HCT116 (cell line): ENCODE data around the gene TSPAN5. TPM values are rescaled to one million over a fixed set of nuclear protein-coding genes. Genes with fewer than 3 reads are reported as not detected.

Experiments
- ATAC-seq: fragments of 200-7000 bp; cut with Tn5 transposase; 2 replicates; pipeline ENCODE4 v1.9.1; 2020; ENCODE audit warnings: mild to moderate bottlenecking, moderate library complexity
- BruUV-seq: library from RNA; stranded (reverse); fragments of 400-500 nt; replicated peaks from 2 replicates; lab custom pipeline; 2021; lab: Mats Ljungman, UMichigan
- CTCF ChIA-PET: fragments of 300-600 bp; sonication (Branson Sonifier 250); formaldehyde crosslinking; loops from one replicate; lab custom pipeline; 2021; ENCODE audit warnings: antibody characterized with exemption; lab: Charles Lee
- POLR2A ChIA-PET: fragments of 300-600, 350-600 bp; sonication (Branson Sonifier 250); formaldehyde crosslinking; loops from one replicate; lab custom pipeline; 2021; ENCODE audit warnings: antibody characterized with exemption; lab: Charles Lee
- RAD21 ChIA-PET, 2 experiments: fragments of 300-600 bp; sonication (Branson Sonifier 250); formaldehyde crosslinking; loops; one replicate each; lab custom pipeline; 2023; ENCODE audit warnings: low total read pairs in 2 of 2; ENCODE audit not compliant: uncharacterized antibody in 2 of 2, unreplicated experiment in 2 of 2, low non-redundant PET in 1 of 2; lab: Charles Lee
- DNase-seq: peaks from one replicate; pipeline ENCODE4 v3.0.0-alpha.2; 2010; ENCODE audit warnings: low read depth, low spot score
- H2AFZ ChIP-seq: fragments of 200-600 bp; shearing (Covaris generic), sonication (generic); 2 replicates; pipeline ENCODE4 v1.6.1; 2017; ENCODE audit warnings: low read depth, mixed run types, mixed read lengths, antibody characterized with exemption, low read length; ENCODE audit not compliant: poor library complexity, severe bottlenecking
- H3K27ac ChIP-seq: 2 replicates; pipeline ENCODE4 v1.5.1; 2012; ENCODE audit warnings: low read depth, low read length
- H3K27me3 ChIP-seq: fragments of 200-600 bp; sonication (generic); 2 replicates; pipeline ENCODE4 v1.6.1; 2016; ENCODE audit warnings: mixed run types, low read length, mixed read lengths; ENCODE audit not compliant: insufficient read depth
- H3K36me3 ChIP-seq, 2 experiments: fragments of 200-500 bp in 1 of 2; fragments of 200-600 bp in 1 of 2; sonication (Bioruptor generic) in 1 of 2; sonication (generic) in 1 of 2; 2 replicates each; pipeline versions ENCODE4 v1.5.1 to v1.6.1; 2014 to 2016; ENCODE audit warnings: low read length in 2 of 2, inconsistent platforms in 1 of 2, mixed read lengths in 1 of 2, mixed run types in 1 of 2; ENCODE audit not compliant: insufficient read depth in 2 of 2, control insufficient read depth in 1 of 2
- H3K4me1 ChIP-seq, 2 experiments: fragments of 200-600 bp in 1 of 2; sonication (generic) in 1 of 2; 2 replicates each; pipeline versions ENCODE4 v1.5.1 to v1.6.1; 2012 to 2017; ENCODE audit warnings: low read length in 2 of 2, inconsistent platforms in 1 of 2, mild to moderate bottlenecking in 1 of 2, mixed read lengths in 1 of 2, mixed run types in 1 of 2, moderate library complexity in 1 of 2; ENCODE audit not compliant: insufficient read depth in 2 of 2, control insufficient read depth in 1 of 2
- H3K4me2 ChIP-seq: fragments of 200-600 bp; sonication (generic); 2 replicates; pipeline ENCODE4 v1.6.1; 2017; ENCODE audit warnings: mixed run types, low read length, mixed read lengths
- H3K4me3 ChIP-seq, 2 experiments: fragments of 200-600 bp in 1 of 2; sonication (generic) in 1 of 2; replicated peaks in 1 of 2; 2 replicates each; pipeline ENCODE4 v1.5.1; 2011 to 2016; ENCODE audit warnings: low read length in 2 of 2, control low read depth in 1 of 2, low read depth in 1 of 2, mild to moderate bottlenecking in 1 of 2, mixed read lengths in 1 of 2, mixed run types in 1 of 2
- H3K79me2 ChIP-seq: fragments of 200-600 bp; sonication (generic); 2 replicates; pipeline ENCODE4 v1.6.1; 2017; ENCODE audit warnings: mild to moderate bottlenecking, mixed run types, low read length, moderate library complexity, mixed read lengths; ENCODE audit not compliant: insufficient read depth
- H3K9ac ChIP-seq: fragments of 200-600 bp; sonication (generic); 2 replicates; pipeline ENCODE4 v1.6.1; 2016; ENCODE audit warnings: low read length, mixed read lengths
- H3K9me2 ChIP-seq: fragments of 200-600 bp; sonication (generic), shearing (Covaris generic); 2 replicates; pipeline ENCODE4 v1.6.1; 2017; ENCODE audit warnings: mixed run types, mild to moderate bottlenecking, moderate library complexity; ENCODE audit not compliant: insufficient read depth
- H3K9me3 ChIP-seq, 2 experiments: fragments of 200-500 bp in 1 of 2; fragments of 200-600 bp in 1 of 2; sonication (Bioruptor generic) in 1 of 2; sonication (generic) in 1 of 2; 2 replicates each; pipeline ENCODE4 v1.6.1; 2014 to 2017; ENCODE audit warnings: low read length in 2 of 2, mixed read lengths in 2 of 2, inconsistent platforms in 1 of 2, low read depth in 1 of 2, mild to moderate bottlenecking in 1 of 2, mixed run types in 1 of 2, moderate library complexity in 1 of 2; ENCODE audit not compliant: control insufficient read depth in 1 of 2, insufficient read depth in 1 of 2
- H4K20me1 ChIP-seq: fragments of 200-600 bp; sonication (generic), shearing (Covaris generic); 2 replicates; pipeline ENCODE4 v1.6.1; 2017; ENCODE audit warnings: mixed run types, mild to moderate bottlenecking, moderate library complexity; ENCODE audit not compliant: insufficient read depth
- CEBPB ChIP-seq: IDR thresholded peaks from 2 replicates; pipeline ENCODE4 v1.6.1; 2012; ENCODE audit warnings: low read depth
- EZH2phosphoT487 ChIP-seq: fragments of 200-600 bp; IDR thresholded peaks from 2 replicates; pipeline ENCODE4 v1.6.1; 2018; ENCODE audit warnings: antibody characterized with exemption, borderline replicate concordance
- FOSL1 ChIP-seq: IDR thresholded peaks from 2 replicates; pipeline ENCODE4 v1.6.1; 2012; ENCODE audit warnings: low read depth
- JUND ChIP-seq: IDR thresholded peaks from 2 replicates; pipeline ENCODE4 v1.6.1; 2012
- POLR2A ChIP-seq: IDR thresholded peaks from 2 replicates; pipeline ENCODE4 v1.7.0; 2011; ENCODE audit warnings: borderline replicate concordance; ENCODE audit not compliant: insufficient read depth, insufficient read length; ENCODE audit errors: extremely low read depth
- RAD21 ChIP-seq: IDR thresholded peaks from 2 replicates; pipeline ENCODE4 v1.6.1; 2012; ENCODE audit warnings: low read depth, mild to moderate bottlenecking
- SIN3A ChIP-seq: IDR thresholded peaks from 2 replicates; pipeline ENCODE4 v1.6.1; 2012; ENCODE audit warnings: low read depth
- intact Hi-C: fragments of 100-400 bp; cut with micrococcal nuclease; formaldehyde crosslinking; loops from 2 replicates; pipeline ENCODE4 v1.10.0; 2022
- total RNA-seq: library from RNA; stranded (reverse); gene quantifications from one replicate; pipeline ENCODE4 v1.2.1, GENCODE V29; 2021; ENCODE audit not compliant: unreplicated experiment
- TF ChIP-seq, protein P1 (sequence below): IDR thresholded peaks from 2 replicates; pipeline ENCODE4 v1.6.1; 2012; ENCODE audit warnings: low read depth
- TF ChIP-seq, protein P2 (sequence below): IDR thresholded peaks from 2 replicates; pipeline ENCODE4 v1.6.1; 2011; ENCODE audit warnings: mild to moderate bottlenecking, low read length, moderate library complexity; ENCODE audit not compliant: insufficient replicate concordance; ENCODE audit errors: extremely low read depth
- TF ChIP-seq, protein P3 (sequence below): IDR thresholded peaks from 2 replicates; pipeline ENCODE4 v1.6.1; 2012
- TF ChIP-seq, protein P4 (sequence below), 3 experiments: fragments of 200-600 bp in 1 of 3; sonication (generic) in 1 of 3; IDR thresholded peaks in 2 of 3; conservative IDR thresholded peaks in 1 of 3; 2 replicates each; pipeline ENCODE4 v1.5.1; 2012 to 2017; ENCODE audit warnings: low read depth in 2 of 3, low read length in 2 of 3, antibody characterized with exemption in 1 of 3, borderline replicate concordance in 1 of 3, control low read depth in 1 of 3, mild to moderate bottlenecking in 1 of 3, mixed read lengths in 1 of 3, mixed run types in 1 of 3, moderate library complexity in 1 of 3; ENCODE audit not compliant: insufficient read depth in 1 of 3

TSPAN5 gene
- total RNA-seq, 1 experiment from 2014 or later, result 56.8 TPM

DNA sequence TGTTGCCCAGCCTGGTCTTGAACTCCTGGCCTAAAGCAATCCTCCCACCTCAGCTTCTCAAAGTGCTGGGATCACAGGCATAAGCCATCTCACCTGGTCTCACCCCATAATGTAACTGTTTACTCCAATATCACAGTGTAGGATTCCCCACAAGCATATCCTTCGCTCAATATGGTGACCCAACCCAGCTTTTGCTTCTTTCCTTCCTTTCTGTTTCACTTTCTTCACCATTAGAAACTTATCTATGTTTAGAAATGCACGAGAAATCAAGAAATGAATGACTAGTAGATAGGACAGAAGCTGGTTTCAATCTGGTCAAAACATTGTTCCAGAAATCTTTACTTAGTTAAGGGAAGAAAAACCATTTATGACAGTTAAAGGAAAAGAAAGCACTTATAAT lies 18.9 kb downstream of the TSPAN5 start (continued):
- TF ChIP-seq, protein P1, sequence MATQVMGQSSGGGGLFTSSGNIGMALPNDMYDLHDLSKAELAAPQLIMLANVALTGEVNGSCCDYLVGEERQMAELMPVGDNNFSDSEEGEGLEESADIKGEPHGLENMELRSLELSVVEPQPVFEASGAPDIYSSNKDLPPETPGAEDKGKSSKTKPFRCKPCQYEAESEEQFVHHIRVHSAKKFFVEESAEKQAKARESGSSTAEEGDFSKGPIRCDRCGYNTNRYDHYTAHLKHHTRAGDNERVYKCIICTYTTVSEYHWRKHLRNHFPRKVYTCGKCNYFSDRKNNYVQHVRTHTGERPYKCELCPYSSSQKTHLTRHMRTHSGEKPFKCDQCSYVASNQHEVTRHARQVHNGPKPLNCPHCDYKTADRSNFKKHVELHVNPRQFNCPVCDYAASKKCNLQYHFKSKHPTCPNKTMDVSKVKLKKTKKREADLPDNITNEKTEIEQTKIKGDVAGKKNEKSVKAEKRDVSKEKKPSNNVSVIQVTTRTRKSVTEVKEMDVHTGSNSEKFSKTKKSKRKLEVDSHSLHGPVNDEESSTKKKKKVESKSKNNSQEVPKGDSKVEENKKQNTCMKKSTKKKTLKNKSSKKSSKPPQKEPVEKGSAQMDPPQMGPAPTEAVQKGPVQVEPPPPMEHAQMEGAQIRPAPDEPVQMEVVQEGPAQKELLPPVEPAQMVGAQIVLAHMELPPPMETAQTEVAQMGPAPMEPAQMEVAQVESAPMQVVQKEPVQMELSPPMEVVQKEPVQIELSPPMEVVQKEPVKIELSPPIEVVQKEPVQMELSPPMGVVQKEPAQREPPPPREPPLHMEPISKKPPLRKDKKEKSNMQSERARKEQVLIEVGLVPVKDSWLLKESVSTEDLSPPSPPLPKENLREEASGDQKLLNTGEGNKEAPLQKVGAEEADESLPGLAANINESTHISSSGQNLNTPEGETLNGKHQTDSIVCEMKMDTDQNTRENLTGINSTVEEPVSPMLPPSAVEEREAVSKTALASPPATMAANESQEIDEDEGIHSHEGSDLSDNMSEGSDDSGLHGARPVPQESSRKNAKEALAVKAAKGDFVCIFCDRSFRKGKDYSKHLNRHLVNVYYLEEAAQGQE, result no peak
- TF ChIP-seq RAD21, result no peak
- TF ChIP-seq, protein P2, sequence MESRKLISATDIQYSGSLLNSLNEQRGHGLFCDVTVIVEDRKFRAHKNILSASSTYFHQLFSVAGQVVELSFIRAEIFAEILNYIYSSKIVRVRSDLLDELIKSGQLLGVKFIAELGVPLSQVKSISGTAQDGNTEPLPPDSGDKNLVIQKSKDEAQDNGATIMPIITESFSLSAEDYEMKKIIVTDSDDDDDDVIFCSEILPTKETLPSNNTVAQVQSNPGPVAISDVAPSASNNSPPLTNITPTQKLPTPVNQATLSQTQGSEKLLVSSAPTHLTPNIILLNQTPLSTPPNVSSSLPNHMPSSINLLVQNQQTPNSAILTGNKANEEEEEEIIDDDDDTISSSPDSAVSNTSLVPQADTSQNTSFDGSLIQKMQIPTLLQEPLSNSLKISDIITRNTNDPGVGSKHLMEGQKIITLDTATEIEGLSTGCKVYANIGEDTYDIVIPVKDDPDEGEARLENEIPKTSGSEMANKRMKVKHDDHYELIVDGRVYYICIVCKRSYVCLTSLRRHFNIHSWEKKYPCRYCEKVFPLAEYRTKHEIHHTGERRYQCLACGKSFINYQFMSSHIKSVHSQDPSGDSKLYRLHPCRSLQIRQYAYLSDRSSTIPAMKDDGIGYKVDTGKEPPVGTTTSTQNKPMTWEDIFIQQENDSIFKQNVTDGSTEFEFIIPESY, result no peak

DNA sequence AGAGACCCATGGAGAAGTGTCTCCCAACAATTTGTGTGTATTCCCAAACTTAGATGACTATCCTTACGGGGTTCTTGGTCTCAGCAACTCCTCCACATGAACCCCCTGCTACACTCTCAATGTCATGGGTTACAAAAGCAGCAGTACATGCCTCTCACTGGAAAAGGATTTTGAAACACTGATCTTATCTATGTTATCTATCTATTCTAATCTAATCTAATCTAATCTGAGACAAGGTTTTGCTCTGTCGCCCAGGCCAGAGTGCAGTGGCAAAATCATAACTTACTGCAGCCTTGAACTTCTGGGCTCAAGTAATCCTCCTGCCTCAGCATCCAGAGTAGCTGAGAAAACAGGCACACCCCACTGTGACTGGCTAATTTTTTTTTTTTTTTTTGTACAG lies 19.3 kb downstream of the TSPAN5 start:
- Histone ChIP-seq H3K27ac (no peak overlapping the region), H3K36me3 (no peaks in the 10 kb centered on the region), H3K4me3 (no peak overlapping the region), H2AFZ (no peak overlapping the region), H3K4me2 (no peak overlapping the region), H3K4me1 (peaks cover 14 to 55% of the 10 kb centered on the region in 2 experiments), H3K27me3 (no peaks in the 10 kb centered on the region), H3K9me3 (no peaks in the 10 kb centered on the region), H3K9ac (no peak overlapping the region), H3K79me2 (peaks cover 100% of the 10 kb centered on the region), H3K9me2 (no peaks in the 10 kb centered on the region), H4K20me1 (no peaks in the 10 kb centered on the region)
- ChIA-PET POLR2A (no interaction called here), CTCF (no interaction called here), RAD21 (no interaction called here)
- intact Hi-C loops, result no loop called here
- no peak for ATAC-seq
- DNase-seq, result no peak
- no peak for TF ChIP-seq EZH2phosphoT487
- TF ChIP-seq, protein P3, sequence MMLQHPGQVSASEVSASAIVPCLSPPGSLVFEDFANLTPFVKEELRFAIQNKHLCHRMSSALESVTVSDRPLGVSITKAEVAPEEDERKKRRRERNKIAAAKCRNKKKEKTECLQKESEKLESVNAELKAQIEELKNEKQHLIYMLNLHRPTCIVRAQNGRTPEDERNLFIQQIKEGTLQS, result no peak
- TF ChIP-seq POLR2A, result no peak
- TF ChIP-seq JUND, result no peak
- TF ChIP-seq RAD21, result no peak
- TF ChIP-seq SIN3A, result no peak
- no peak for TF ChIP-seq FOSL1
- no peak for TF ChIP-seq CEBPB
- TF ChIP-seq, protein P4, sequence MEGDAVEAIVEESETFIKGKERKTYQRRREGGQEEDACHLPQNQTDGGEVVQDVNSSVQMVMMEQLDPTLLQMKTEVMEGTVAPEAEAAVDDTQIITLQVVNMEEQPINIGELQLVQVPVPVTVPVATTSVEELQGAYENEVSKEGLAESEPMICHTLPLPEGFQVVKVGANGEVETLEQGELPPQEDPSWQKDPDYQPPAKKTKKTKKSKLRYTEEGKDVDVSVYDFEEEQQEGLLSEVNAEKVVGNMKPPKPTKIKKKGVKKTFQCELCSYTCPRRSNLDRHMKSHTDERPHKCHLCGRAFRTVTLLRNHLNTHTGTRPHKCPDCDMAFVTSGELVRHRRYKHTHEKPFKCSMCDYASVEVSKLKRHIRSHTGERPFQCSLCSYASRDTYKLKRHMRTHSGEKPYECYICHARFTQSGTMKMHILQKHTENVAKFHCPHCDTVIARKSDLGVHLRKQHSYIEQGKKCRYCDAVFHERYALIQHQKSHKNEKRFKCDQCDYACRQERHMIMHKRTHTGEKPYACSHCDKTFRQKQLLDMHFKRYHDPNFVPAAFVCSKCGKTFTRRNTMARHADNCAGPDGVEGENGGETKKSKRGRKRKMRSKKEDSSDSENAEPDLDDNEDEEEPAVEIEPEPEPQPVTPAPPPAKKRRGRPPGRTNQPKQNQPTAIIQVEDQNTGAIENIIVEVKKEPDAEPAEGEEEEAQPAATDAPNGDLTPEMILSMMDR (IDR thresholded peaks at IDR 0.05 in 2 of 3, conservative IDR thresholded peaks at IDR 0.05 in 1 of 3; ENCODE audit: borderline replicate concordance in 1 of 3, insufficient read depth in 1 of 3, low read depth in 2 of 3, low read length in 2 of 3), result no peak
- BruUV-seq, result no TSS peak
